Mesenchymal stem cell (in vitro differentiated cells and primary cell): ENCODE data around the gene TEC.

Experiments
- DNase-seq: peaks from one replicate; pipeline ENCODE4 v3.0.0-alpha.2; 2013
- H2AFZ ChIP-seq: one replicate; pipeline ENCODE4 v1.6.1; 2013; ENCODE audit warnings: low read depth, mild to moderate bottlenecking, control low read depth, inconsistent platforms, low read length, moderate library complexity
- H2AK5ac ChIP-seq: 2 replicates; pipeline ENCODE4 v1.6.1; 2013; ENCODE audit warnings: low read length, moderate library complexity, mild to moderate bottlenecking, inconsistent platforms; ENCODE audit not compliant: severe bottlenecking
- H2BK120ac ChIP-seq: one replicate; pipeline ENCODE4 v1.6.1; 2013; ENCODE audit warnings: low read depth, mild to moderate bottlenecking, inconsistent platforms, low read length, moderate library complexity
- H2BK12ac ChIP-seq, 2 experiments: one replicate each; pipeline ENCODE4 v1.6.1; 2013; ENCODE audit warnings: inconsistent platforms in 2 of 2, low read length in 2 of 2, mild to moderate bottlenecking in 2 of 2, moderate library complexity in 2 of 2, control low read depth in 1 of 2
- H2BK15ac ChIP-seq: one replicate; pipeline ENCODE4 v1.6.1; 2013; ENCODE audit warnings: mild to moderate bottlenecking, low read depth, inconsistent platforms; ENCODE audit not compliant: poor library complexity, severe bottlenecking
- H2BK5ac ChIP-seq: 2 replicates; pipeline ENCODE4 v1.6.1; 2013; ENCODE audit warnings: low read depth, mild to moderate bottlenecking, low read length, control low read depth, inconsistent platforms; ENCODE audit not compliant: poor library complexity, severe bottlenecking
- H3K14ac ChIP-seq, 2 experiments: one replicate each; pipeline ENCODE4 v1.6.1; 2013; ENCODE audit warnings: inconsistent platforms in 2 of 2, low read length in 2 of 2, control low read depth in 1 of 2, mild to moderate bottlenecking in 1 of 2, moderate library complexity in 1 of 2
- H3K18ac ChIP-seq, 2 experiments: one replicate each; pipeline ENCODE4 v1.6.1; 2013; ENCODE audit warnings: inconsistent platforms in 2 of 2, low read length in 2 of 2, control low read depth in 1 of 2, low read depth in 1 of 2, mild to moderate bottlenecking in 1 of 2
- H3K23ac ChIP-seq, 2 experiments: one replicate each; pipeline ENCODE4 v1.6.1; 2013; ENCODE audit warnings: inconsistent platforms in 2 of 2, low read length in 2 of 2, mild to moderate bottlenecking in 2 of 2, moderate library complexity in 2 of 2, control low read depth in 1 of 2
- H3K27ac ChIP-seq: 2 replicates; pipeline ENCODE4 v1.5.1; 2013; ENCODE audit warnings: mild to moderate bottlenecking, moderate library complexity, low read length, control low read depth, inconsistent platforms; ENCODE audit not compliant: poor library complexity, severe bottlenecking
- H3K27me3 ChIP-seq, 2 experiments: 2 replicates each; pipeline versions ENCODE4 v1.6.1 to v1.7.0; 2013; ENCODE audit warnings: low read length in 2 of 2, mild to moderate bottlenecking in 2 of 2, moderate library complexity in 2 of 2, control low read depth in 1 of 2, inconsistent platforms in 1 of 2; ENCODE audit not compliant: control insufficient read depth in 1 of 2, insufficient read depth in 1 of 2
- H3K36me3 ChIP-seq, 2 experiments: 2 replicates each; pipeline versions ENCODE4 v1.6.1 to v1.7.0; 2013; ENCODE audit warnings: low read length in 2 of 2, control low read depth in 1 of 2, inconsistent platforms in 1 of 2, low read depth in 1 of 2, mild to moderate bottlenecking in 1 of 2; ENCODE audit not compliant: insufficient read depth in 2 of 2, control insufficient read depth in 1 of 2
- H3K4ac ChIP-seq, 2 experiments: one replicate each; pipeline ENCODE4 v1.6.1; 2013; ENCODE audit warnings: inconsistent platforms in 2 of 2, low read length in 2 of 2, mild to moderate bottlenecking in 2 of 2, moderate library complexity in 2 of 2, control low read depth in 1 of 2, low read depth in 1 of 2
- H3K4me1 ChIP-seq: 2 replicates; pipeline ENCODE4 v1.6.1; 2013; ENCODE audit warnings: low read depth, low read length, control low read depth; ENCODE audit not compliant: control insufficient read depth, insufficient read depth
- H3K4me2 ChIP-seq: 2 replicates; pipeline ENCODE4 v1.6.1; 2013; ENCODE audit warnings: low read length, mild to moderate bottlenecking, inconsistent platforms; ENCODE audit not compliant: poor library complexity, severe bottlenecking
- H3K4me3 ChIP-seq, 2 experiments: 2 replicates each; pipeline versions ENCODE4 v1.5.1 to v1.7.0; 2013; ENCODE audit warnings: low read length in 2 of 2, mild to moderate bottlenecking in 2 of 2, control low read depth in 1 of 2, low read depth in 1 of 2; ENCODE audit not compliant: insufficient read depth in 1 of 2
- H3K79me1 ChIP-seq: replicated peaks from 2 replicates; pipeline ENCODE4 v1.6.1; 2013; ENCODE audit warnings: mild to moderate bottlenecking, control low read depth, low read length, inconsistent platforms; ENCODE audit not compliant: poor library complexity, severe bottlenecking
- H3K9ac ChIP-seq: 2 replicates; pipeline ENCODE4 v1.7.0; 2013; ENCODE audit warnings: mild to moderate bottlenecking, low read length, moderate library complexity
- H3K9me3 ChIP-seq: 2 replicates; pipeline ENCODE4 v1.7.0; 2013; ENCODE audit warnings: mild to moderate bottlenecking, low read length; ENCODE audit not compliant: control insufficient read depth
- H4K8ac ChIP-seq: one replicate; pipeline ENCODE4 v1.6.1; 2013; ENCODE audit warnings: inconsistent platforms, mild to moderate bottlenecking, low read length, moderate library complexity
- H4K91ac ChIP-seq: one replicate; pipeline ENCODE4 v1.6.1; 2013; ENCODE audit warnings: mild to moderate bottlenecking, low read length, inconsistent platforms
- WGBS: methylation state at CpG from one replicate; pipeline ENCODE4 v1.1.7; 2013; ENCODE audit warnings: mixed read lengths; 5-methylcytosine and 5-hydroxymethylcytosine counted together

TEC gene

DNA sequence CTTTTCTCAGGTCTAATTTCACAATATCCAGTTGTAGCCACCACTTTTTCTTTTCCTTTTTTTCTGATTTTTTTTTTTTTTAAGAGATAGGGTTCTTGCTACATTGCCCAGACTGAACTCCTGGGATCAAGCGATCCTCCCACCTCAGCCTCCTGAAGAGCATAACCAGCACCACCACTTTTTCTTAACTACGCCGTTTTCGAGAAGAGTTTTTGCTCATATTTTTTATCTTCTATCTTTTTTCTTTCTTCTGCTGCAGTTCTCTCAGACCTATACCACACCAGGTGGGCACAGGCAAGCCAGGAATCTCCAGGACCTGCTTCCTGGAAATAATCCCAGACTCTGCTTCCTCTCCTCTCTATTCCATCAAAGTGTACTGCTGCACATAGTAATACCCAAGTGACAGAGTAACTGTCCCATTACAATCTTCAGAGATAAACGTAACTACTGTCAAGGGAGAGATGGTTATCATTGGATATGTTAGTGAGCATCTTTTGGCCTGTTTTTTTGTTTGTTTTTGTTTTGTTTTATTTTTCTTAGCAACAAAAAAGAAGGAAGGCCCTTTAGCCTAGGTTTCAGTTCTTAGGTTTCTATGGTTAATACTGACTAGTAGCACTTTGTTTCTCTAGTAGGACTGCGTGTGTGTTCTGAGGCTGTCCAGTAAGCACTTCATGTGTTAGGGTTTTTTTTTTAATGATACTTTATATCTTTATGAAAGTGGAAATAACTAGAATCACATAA is 76.4 kb downstream of the TEC start:
- Histone ChIP-seq H4K8ac (no peak overlapping the region), H3K4me1 (peaks cover 2% of the 10 kb centered on the region), H2BK120ac (no peak overlapping the region), H3K23ac (no peak overlapping the region), H4K91ac (no peak overlapping the region), H3K4me3 (no peak overlapping the region), H3K9me3 (no peaks in the 10 kb centered on the region), H3K4me2 (no peak overlapping the region), H2BK15ac (no peak overlapping the region), H3K27ac (no peak overlapping the region), H2BK5ac (no peak overlapping the region), H3K9ac (no peak overlapping the region), H3K27me3 (no peaks in the 10 kb centered on the region), H2AK5ac (no peak overlapping the region), H2BK12ac (no peak overlapping the region), H3K18ac (no peak overlapping the region), H3K14ac (no peak overlapping the region), H3K4ac (no peak overlapping the region), H3K36me3 (no peaks in the 10 kb centered on the region), H2AFZ (no peak overlapping the region), H3K79me1 (peaks cover 10% of the 10 kb centered on the region)
- DNase-seq = no peak
- WGBS = 92% methylated on average over 6 of the region's 6 CpGs

DNA sequence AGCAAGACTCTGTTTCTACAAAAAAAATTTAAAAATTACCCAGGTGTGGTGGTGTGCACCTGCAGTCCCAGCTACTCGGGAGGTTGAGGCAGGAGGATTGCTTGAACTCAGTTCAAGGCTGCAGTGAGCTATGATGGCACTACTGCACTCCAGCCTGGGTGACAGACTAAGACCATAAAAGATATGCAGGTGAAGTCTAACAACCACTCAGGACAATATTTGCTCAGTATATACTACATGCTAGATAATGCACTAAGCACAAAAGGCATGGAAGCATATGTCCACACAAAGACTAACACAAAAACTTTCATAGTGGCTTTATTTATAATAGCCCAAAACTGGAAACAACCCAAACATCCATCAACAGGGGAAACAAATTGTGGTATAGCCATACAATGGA is 77.9 kb downstream of the TEC start:
- Histone ChIP-seq H4K91ac (no peak overlapping the region), H3K27ac (no peak overlapping the region), H3K4me2 (no peak overlapping the region), H3K79me1 (peaks cover 8% of the 10 kb centered on the region), H3K36me3 (no peaks in the 10 kb centered on the region), H3K4me1 (peaks cover 2% of the 10 kb centered on the region), H2BK12ac (no peak overlapping the region), H3K4ac (no peak overlapping the region), H2AK5ac (no peak overlapping the region), H2AFZ (no peak overlapping the region), H3K14ac (no peak overlapping the region), H2BK15ac (no peak overlapping the region), H4K8ac (no peak overlapping the region), H2BK5ac (no peak overlapping the region), H3K4me3 (no peak overlapping the region), H3K9ac (no peak overlapping the region), H3K9me3 (no peaks in the 10 kb centered on the region), H3K23ac (no peak overlapping the region), H3K18ac (no peak overlapping the region), H3K27me3 (no peaks in the 10 kb centered on the region), H2BK120ac (no peak overlapping the region)
- DNase-seq = no peak
- 85% methylated on average over 1 of the region's 1 CpG for WGBS

DNA sequence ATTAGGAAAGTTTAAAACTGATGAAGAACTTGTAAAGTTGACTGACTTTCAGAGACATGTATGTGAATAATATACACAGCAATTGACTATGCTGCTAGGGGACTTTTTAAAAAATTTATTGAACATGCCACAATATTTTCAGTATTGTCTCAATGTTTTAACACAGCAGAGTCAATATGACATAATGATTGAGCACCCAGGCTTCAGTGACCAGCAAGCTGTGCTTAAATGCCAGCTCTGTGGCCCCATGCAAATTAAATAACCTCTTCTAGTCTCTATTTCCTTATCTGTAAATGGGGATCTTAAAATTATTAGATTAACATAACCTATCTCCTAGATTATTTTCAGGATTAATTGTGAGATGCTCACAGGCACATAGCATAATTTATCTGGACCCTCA is 78.8 kb downstream of the TEC start:
- H3K79me1 ChIP-seq = peaks cover 7% of the 10 kb centered on the region
- no peaks in the 10 kb centered on the region for H3K9me3 ChIP-seq
- H2BK120ac ChIP-seq = no peak overlapping the region
- H4K91ac ChIP-seq = no peak overlapping the region
- no peaks in the 10 kb centered on the region for H3K36me3 ChIP-seq
- H3K27me3 ChIP-seq = no peaks in the 10 kb centered on the region
- H2AK5ac ChIP-seq = no peak overlapping the region
- DNase-seq = no peak
- no peak overlapping the region for H3K4ac ChIP-seq
- no peak overlapping the region for H3K14ac ChIP-seq
- H2BK12ac ChIP-seq = no peak overlapping the region
- no peak overlapping the region for H3K23ac ChIP-seq
- no peak overlapping the region for H3K4me3 ChIP-seq
- H3K18ac ChIP-seq = no peak overlapping the region
- H4K8ac ChIP-seq = no peak overlapping the region
- H2AFZ ChIP-seq = no peak overlapping the region
- H3K27ac ChIP-seq = no peak overlapping the region
- no peak overlapping the region for H3K4me2 ChIP-seq
- no peak overlapping the region for H2BK5ac ChIP-seq
- H3K4me1 ChIP-seq = peaks cover 4% of the 10 kb centered on the region
- H3K9ac ChIP-seq = no peak overlapping the region
- H2BK15ac ChIP-seq = no peak overlapping the region

DNA sequence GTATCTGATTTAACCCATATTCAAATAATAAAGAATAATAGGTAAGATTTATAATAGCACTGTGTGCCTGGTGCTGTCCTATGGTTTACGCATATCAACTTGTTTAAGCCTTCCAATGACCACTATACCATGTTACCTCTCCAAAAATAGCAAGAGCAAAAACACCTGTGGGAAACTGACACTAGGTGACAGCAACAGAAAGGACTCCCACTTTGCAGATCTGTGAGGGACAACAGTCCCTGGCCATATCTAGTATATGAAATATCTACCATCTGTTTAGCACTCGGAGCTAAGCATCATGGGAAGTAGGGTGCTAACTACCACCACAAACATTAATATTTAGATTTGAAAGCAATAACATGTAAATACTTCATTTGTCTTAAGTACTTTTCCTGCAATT is 79.9 kb downstream of the TEC start:
- Histone ChIP-seq H3K27ac (no peak overlapping the region), H3K4me3 (no peak overlapping the region), H3K36me3 (no peaks in the 10 kb centered on the region), H3K27me3 (no peaks in the 10 kb centered on the region), H3K9me3 (no peaks in the 10 kb centered on the region), H4K91ac (no peak overlapping the region), H3K79me1 (peaks cover 7% of the 10 kb centered on the region), H3K4me2 (no peak overlapping the region), H2BK12ac (peak overlapping the region in 1 of 2 experiments; percentile 37), H3K9ac (no peak overlapping the region), H2AFZ (no peak overlapping the region), H2BK5ac (no peak overlapping the region), H3K18ac (no peak overlapping the region), H3K4me1 (peaks cover 4% of the 10 kb centered on the region), H3K4ac (no peak overlapping the region), H2BK120ac (no peak overlapping the region), H3K14ac (no peak overlapping the region), H2AK5ac (no peak overlapping the region), H4K8ac (no peak overlapping the region), H2BK15ac (no peak overlapping the region), H3K23ac (no peak overlapping the region)
- 63% methylated on average over 1 of the region's 2 CpGs for WGBS
- no peak for DNase-seq
